HG03280 (cell line): ENCODE results near the gene FUZ.
A peak's percentile ranks its signal among the peaks of the same experiment; 100 is the strongest.

Experiments used
- ATAC-seq: cut with Tn5 transposase; IDR thresholded peaks from one replicate; pipeline ENCODE4 v1.9.1; 2021; ENCODE audit warnings: mild to moderate bottlenecking, moderate library complexity; ENCODE audit not compliant: unreplicated experiment

Gene FUZ

GRCh38 chr19:49786376-49786820 lies 26.7 kb downstream of the FUZ start:
- no peak for ATAC-seq

- ATAC-seq = no peak
Observed at GRCh38 chr19:49782515-49782914, 30.6 kb downstream of the FUZ start.

- no peak for ATAC-seq
Observed at GRCh38 chr19:49781394-49781793, 31.7 kb downstream of the FUZ start.

GRCh38 chr19:49780861-49781260 lies 32.2 kb downstream of the FUZ start:
- ATAC-seq = no peak

- no peak for ATAC-seq
Observed at GRCh38 chr19:49779731-49780555, 33.1 kb downstream of the FUZ start.

GRCh38 chr19:49776371-49776764 lies 36.7 kb downstream of the FUZ start:
- no peak for ATAC-seq

GRCh38 chr19:49775742-49776370 lies 37.2 kb downstream of the FUZ start:
- no peak for ATAC-seq

GRCh38 chr19:49774969-49775368 lies 38.1 kb downstream of the FUZ start:
- ATAC-seq = no peak

- ATAC-seq = no peak
Observed at GRCh38 chr19:49773663-49774350, 39.3 kb downstream of the FUZ start.

GRCh38 chr19:49772850-49773432 lies 40.2 kb downstream of the FUZ start:
- ATAC-seq = no peak

- no peak for ATAC-seq
Observed at GRCh38 chr19:49771674-49772139, 41.4 kb downstream of the FUZ start.

- ATAC-seq = no peak
Observed at GRCh38 chr19:49770529-49770928, 42.6 kb downstream of the FUZ start.

GRCh38 chr19:49767967-49768581 lies 45.0 kb downstream of the FUZ start:
- no peak for ATAC-seq

GRCh38 chr19:49767381-49767780 lies 45.7 kb downstream of the FUZ start:
- no peak for ATAC-seq

- no peak for ATAC-seq
Observed at GRCh38 chr19:49766930-49767299, 46.2 kb downstream of the FUZ start, which contains the start of gene AP2A1. Gene AP2A1 (plus strand): TSS chr19:49767001. CDS start chr19:49767134, 133 bp downstream.

- ATAC-seq = peak; percentile 92
Observed at GRCh38 chr19:49766007-49766929, 46.8 kb downstream of the FUZ start.

- no peak for ATAC-seq
Observed at GRCh38 chr19:49764341-49764740, 48.8 kb downstream of the FUZ start.

- ATAC-seq = no peak
Observed at GRCh38 chr19:49763230-49763629, 49.9 kb downstream of the FUZ start, which contains the start of gene TSKS. Gene TSKS (minus strand): TSS chr19:49763306. CDS start chr19:49763247, 59 bp downstream.

GRCh38 chr19:49761625-49762311 lies 51.3 kb downstream of the FUZ start:
- no peak for ATAC-seq
